GM21737 (cell line): ENCODE data around the gene MFSD6L.

Source experiments
- ATAC-seq: cut with Tn5 transposase; IDR thresholded peaks from one replicate; pipeline ENCODE4 v1.9.1; 2021; ENCODE audit warnings: mild to moderate bottlenecking, moderate library complexity; ENCODE audit not compliant: unreplicated experiment

The MFSD6L gene

GRCh38 chr17:8794636-8795035, 4.5 kb downstream of the MFSD6L start:
- no peak for ATAC-seq

- ATAC-seq: no peak
Measured at GRCh38 chr17:8793649-8794048, 5.5 kb downstream of the MFSD6L start.

GRCh38 chr17:8792646-8793045, 6.5 kb downstream of the MFSD6L start:
- no peak for ATAC-seq

- no peak for ATAC-seq
Measured at GRCh38 chr17:8791910-8792270, 7.3 kb downstream of the MFSD6L start.

- no peak for ATAC-seq
Measured at GRCh38 chr17:8791248-8791909, 7.8 kb downstream of the MFSD6L start.

GRCh38 chr17:8789743-8790142, 9.4 kb downstream of the MFSD6L start:
- ATAC-seq: no peak

- ATAC-seq: no peak
Measured at GRCh38 chr17:8788998-8789397, 10.2 kb downstream of the MFSD6L start.

DNA sequence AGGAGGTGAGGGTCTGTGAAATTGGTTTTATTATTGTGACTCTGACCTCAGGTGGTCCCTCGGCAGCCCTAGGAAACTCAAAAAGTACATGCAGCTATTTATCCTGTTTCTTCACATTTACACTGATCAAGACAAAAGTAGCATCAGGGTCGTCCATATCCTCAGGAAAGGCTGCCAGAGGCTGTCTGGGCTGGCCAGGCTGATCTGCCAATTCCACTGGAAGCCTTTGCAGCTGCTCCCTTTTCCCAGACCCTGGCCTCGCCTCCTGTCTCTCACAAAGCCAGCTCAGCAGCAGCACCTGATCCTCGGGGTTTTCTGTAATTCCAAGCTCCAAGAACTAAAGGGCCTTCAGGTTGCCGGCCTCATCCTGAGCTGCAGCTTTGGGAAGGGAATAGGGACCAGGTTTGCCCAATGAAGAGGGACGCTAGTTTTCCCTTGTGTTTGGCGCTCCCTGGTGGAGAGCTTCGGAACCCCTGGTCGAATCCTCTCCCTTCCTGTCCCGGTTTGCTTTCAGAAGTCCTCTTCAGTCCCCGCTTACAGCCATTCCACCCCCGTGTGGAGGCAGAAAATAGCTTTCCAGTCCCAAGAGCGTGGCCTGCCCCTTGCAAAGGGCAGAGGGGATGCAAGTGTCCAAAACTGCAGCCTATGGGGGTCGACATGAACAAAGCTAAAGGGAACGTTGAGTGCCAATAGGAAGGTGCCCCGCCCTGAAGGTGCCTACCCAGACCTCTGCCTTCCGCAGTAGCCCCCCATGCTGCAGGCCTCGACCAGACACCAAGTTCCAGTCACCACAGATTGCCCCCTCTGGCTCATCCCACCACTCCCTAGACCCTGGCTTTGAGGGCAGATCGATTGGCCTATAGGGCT, 13.4 kb downstream of the MFSD6L start:
- no peak for ATAC-seq

- no peak for ATAC-seq
Measured at GRCh38 chr17:8782176-8782575, 17.0 kb downstream of the MFSD6L start.

DNA sequence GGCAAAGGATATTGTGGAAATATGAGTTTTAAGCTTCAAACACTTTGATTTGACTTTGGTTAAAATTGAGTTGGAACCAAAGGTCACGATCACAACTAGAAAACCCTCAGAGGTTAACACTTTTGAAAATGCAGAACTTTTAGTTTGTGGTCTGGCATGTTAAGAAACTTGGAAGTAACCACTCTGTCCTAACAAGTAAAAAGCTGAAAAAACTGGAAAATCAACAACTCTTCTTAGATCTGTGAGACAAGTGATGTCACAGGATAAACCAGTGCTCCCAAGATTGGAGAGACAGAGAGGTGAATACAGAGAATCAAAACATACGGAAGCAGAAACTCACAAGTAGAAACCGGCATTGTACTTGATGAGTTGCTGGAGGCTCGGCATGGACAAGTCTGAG, 17.4 kb downstream of the MFSD6L start:
- ATAC-seq: no peak

- ATAC-seq: no peak
Measured at GRCh38 chr17:8776881-8777280, 22.3 kb downstream of the MFSD6L start.

- ATAC-seq: no peak
Measured at GRCh38 chr17:8776248-8776647, 22.9 kb downstream of the MFSD6L start.

DNA sequence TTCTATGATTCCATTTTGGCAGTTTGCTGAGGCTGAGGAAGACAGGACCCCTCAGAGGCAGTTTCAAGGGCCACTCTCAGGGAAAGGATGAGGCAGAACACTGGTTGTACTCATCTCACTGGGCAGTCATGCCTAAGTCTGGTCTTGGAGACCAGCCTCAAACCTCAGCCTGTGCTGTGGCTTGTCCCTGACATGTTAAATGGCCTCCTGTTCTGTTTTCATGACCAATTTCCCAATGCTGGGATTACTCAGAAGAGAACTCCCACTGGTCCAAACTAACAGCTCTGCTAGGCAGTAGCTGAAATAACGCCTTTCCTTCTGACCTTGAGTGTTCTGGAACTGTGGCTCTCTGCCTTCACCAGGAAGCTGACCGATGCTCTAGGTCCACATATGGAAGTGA, 32.4 kb downstream of the MFSD6L start:
- ATAC-seq: no peak

DNA sequence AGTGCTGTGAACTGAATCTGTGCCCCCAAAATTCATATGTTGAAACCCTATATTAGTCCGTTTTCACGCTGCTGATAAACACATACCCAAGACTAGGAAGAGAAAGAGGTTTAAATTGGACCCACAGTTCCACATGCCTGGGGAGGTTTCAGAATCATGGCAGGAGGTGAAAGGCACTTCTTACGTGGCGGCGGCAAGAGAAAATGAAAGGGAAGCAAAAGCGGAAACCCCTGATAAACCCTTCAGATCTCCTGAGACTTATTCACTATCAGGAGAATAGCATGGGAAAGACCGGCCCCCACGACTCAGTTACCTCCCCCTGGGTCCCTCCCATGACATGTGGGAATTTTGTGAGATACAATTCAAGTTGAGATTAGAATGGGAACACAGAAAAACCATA, 37.2 kb downstream of the MFSD6L start:
- ATAC-seq: no peak

GRCh38 chr17:8758137-8758596, 41.0 kb downstream of the MFSD6L start, which contains the start of gene SPDYE4:
Gene SPDYE4, minus strand, starts transcription at chr17:8758546. Its CDS starts 164 bp downstream, at chr17:8758382.
- ATAC-seq: no peak

- no peak for ATAC-seq
Measured at GRCh38 chr17:8757189-8757588, 42.0 kb downstream of the MFSD6L start.

DNA sequence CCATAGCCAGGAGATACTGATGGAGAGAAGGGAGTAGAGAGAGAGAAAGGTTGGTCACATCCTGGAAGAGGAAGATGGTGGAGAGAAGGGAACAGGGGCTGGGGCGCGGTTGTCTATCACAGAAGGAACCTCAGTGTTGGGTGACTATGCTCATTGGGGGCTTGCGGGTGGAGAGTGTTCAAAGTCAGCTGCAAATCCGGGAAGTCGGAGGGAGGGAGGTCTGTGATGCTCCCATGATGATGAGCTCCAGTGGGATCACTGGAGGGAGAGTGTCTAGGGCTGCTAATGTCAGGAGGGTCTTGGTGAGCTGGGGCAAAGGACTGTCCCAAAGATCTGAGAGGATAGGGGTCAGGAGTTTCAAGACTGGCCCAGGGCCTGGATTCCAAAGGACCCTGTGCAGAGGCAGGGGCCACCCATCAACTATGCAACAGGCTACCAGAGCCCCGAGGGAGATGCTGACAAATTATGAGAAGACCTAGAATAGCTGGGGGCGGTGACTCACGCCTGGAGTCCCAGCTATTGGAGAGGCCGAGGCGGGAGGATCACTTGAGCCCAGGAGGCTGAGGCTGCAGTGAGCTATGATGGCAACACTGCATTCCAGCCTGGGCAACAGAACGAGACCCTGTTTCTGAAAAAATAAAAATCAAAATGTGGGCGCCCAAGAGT, 43.4 kb downstream of the MFSD6L start:
- no peak for ATAC-seq

DNA sequence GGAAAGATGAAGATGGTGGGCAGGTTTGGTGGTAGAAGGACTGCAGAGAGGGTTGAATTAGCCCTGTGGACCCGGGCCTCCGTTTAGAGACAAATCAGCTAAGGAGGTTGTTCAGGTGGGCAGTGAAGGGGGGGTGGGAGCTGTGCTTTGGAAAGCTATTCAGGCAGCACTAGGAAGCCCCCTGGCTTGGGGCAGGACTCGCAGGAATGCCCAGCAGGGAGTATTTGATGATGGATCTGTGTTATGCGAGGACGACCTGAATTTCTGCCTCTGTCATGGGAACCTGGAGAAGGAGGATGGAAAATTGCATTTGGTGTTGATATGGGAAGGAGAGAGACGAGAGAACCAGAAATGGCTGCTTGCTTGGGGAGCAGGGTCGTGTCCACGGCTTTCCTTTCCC, 44.3 kb downstream of the MFSD6L start:
- ATAC-seq: no peak

DNA sequence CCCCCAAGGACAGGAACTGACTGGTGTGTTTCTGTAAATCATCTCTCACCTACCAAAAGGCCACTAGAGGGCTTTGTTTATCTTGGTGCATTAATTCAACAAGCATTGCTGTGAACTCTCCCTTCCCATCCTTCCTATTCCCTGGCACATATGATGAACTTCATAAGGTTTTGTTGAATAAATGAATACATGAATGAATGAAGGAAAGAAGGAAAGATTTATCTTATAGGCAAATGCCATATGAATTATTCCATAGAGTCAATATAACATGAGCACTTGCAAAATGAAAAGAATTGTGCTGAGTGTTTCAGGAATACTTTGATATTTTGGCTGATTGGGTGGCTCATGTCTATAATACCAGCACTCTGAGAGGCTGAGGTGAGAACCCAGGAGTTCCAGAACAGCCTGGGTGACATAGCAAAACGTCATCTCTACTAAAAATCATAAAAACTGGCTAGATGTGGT, 45.2 kb downstream of the MFSD6L start:
- no peak for ATAC-seq

- ATAC-seq: no peak
Measured at GRCh38 chr17:8753136-8753975, 45.8 kb downstream of the MFSD6L start.

DNA sequence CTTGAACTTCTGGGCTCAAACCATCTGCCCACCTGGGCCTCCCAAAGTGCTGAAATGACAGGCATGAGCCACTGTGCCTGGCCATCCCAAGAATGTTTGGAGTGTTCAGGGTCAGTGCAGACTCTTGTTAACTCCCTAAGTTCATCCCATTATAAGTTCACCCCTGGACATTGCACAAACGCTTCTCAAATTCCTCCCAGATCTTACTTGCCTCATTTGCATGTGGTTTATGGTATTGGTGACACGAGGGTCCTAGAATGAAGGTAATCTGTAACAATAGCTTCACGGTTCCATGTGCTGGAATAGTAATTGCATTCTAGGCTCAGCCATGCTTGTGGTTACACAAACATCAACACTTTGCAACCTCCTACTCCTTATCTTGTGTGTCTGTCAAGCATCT, 49.5 kb downstream of the MFSD6L start:
- ATAC-seq: no peak
